Measurements from ENCODE around the gene MAGI3.

Gene MAGI3

GRCh38 chr1:113660088-113660487 is 269.8 kb downstream of the MAGI3 start:
- no peak for DNase-seq

- no peak for DNase-seq
These were observed 271.8 kb downstream of the MAGI3 start for GRCh38 chr1:113662101-113662500.

DNA sequence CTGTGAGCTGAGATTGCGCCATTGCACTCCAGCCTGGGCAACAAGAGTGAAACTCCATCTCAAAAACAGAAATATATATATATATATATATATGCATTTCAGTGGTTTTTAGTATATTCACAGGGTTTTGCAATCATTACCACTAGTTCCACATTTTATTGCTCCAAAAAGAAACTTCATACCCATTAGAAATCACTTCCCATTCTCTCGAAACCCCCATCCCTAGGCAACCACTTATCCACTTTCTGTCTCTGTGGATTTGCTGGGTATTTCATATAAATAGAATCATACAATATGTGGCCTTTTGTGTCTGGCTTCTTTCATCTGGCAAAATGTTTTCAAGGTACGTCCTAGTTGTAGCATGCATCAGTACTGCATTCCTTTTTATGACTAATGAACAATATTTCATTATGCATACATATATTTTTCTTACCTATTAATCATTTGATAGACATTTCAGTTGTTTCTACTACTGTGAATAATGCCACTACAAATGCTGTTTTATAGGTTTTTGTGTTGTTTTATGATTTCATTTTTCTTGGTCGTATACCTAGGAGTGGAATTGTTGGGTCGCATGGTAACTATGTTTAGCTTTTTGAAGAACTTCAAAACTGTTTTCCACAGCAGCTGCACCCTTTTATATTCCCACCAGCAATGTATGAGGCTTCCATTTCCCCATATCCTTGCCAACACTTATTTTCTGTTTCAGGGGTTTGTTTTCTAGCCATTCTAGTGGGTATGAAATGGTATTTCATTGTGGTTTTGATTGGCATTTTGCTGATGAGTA is 273.0 kb downstream of the MAGI3 start:
- DNase-seq = no peak

- DNase-seq = no peak
These were observed 274.8 kb downstream of the MAGI3 start for GRCh38 chr1:113665071-113665470.

DNA sequence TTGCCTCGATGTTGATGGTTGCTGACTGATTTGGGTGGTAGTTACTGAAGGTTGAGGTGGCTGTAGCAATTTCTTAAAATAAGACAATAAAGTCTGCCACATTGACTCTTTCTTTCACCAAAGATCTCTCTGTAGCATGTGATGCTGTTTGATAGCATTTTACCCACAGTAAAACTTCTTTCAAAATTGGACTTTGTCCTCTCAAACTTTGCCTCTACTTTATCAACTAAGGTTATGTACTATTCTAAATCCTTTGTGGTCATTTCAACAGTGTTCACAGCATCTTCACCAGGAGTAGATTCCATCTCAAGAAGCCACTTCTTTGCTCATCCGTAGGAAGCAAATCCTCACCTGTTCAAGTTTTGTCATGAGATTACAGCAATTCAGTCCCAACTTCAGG is 275.8 kb downstream of the MAGI3 start:
- no peak for DNase-seq

DNA sequence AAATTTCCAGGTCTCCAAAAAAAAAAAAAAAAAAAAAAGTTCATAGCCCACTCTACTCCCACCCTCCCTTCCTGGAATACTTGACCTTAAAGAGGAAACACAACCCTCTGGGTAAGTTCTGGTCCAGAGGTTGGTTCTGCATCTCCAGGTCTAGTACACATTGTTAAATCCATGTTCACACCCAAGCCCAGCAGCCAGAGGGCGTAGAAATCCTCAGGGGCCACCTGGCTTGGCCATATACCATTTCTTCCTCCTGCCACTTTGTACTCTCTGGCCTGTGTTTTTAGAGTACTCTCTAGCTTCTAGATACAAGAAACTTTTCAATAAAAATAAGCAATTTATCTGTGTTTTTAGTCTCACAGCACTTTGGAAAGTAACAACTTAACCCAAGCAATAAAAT is 279.7 kb downstream of the MAGI3 start:
- DNase-seq = no peak

DNA sequence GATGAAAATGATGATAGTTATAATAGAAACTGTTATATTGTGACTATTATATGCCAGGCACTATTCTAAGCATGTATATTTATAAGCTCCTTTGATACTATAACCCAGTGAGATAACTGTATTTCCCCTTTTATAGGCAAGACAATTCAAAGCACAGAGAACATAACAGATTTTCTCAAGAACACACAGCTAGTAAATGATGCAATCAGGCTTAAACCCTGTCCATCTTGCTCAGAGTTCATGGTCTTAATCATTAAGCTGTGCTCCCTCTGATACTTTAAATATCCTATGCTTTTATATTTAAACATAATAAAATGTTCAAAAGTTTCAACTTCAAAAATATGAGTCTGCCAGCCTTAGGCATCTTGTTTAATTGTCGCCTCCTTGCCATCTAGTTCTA is 280.3 kb downstream of the MAGI3 start:
- DNase-seq = no peak

DNA sequence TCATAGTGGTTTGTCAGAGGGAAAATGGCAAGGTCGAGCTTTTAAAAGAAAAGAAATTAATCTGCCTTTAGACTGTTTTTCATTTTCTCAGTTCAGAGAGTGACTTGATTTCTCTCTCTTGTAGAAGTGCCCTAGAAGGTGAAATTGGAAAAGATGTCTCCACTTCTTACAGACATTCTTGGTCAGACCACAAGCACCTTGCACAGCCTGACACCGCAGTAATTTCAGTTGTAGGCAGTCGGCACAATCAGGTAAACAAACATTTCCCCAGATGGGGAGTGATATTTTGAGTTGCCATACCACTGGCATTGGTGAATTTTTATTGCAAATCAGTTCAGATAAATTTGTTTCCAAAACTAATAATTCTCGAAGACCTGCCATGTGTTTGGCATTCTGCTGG is 282.2 kb downstream of the MAGI3 start:
- DNase-seq = no peak

DNA sequence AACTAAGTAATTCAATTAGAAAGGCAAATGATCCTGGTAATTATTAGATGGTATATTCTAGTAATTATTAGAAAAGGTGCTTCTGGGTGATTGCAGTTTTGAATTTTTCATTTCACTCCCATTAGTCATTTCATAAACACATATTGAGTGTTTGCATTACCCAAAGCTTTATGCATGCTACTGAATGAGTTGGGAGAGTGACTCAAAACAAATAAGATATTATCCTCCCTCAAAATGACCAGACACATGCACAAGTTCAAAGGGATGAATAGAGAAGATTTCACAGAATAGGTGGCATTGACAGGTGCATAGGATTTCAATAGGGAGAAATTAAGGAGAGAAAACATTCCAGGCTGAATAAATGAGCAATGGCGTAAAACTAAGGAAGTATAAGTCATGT is 284.3 kb downstream of the MAGI3 start:
- DNase-seq = no peak

DNA sequence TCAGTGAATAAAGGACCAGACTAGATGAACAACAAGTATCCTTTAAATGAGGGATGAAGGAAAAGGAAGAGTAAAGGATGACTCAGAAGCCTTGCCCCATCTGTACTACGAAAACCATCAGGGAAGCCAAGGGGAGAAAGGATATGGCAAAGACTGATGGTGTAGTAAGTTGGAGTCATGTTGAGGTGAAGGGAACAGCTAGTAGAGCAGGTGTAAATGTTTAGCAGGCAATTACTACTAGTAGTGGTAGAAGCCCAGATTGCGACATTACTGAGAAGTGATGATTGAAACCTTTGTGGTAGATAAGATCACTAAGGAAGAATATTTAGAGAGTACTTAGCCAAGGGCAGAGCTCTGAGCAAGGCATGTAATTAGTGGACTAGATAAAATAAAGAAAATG is 285.0 kb downstream of the MAGI3 start:
- no peak for DNase-seq

GRCh38 chr1:113676524-113676923 is 286.2 kb downstream of the MAGI3 start:
- no peak for DNase-seq

DNA sequence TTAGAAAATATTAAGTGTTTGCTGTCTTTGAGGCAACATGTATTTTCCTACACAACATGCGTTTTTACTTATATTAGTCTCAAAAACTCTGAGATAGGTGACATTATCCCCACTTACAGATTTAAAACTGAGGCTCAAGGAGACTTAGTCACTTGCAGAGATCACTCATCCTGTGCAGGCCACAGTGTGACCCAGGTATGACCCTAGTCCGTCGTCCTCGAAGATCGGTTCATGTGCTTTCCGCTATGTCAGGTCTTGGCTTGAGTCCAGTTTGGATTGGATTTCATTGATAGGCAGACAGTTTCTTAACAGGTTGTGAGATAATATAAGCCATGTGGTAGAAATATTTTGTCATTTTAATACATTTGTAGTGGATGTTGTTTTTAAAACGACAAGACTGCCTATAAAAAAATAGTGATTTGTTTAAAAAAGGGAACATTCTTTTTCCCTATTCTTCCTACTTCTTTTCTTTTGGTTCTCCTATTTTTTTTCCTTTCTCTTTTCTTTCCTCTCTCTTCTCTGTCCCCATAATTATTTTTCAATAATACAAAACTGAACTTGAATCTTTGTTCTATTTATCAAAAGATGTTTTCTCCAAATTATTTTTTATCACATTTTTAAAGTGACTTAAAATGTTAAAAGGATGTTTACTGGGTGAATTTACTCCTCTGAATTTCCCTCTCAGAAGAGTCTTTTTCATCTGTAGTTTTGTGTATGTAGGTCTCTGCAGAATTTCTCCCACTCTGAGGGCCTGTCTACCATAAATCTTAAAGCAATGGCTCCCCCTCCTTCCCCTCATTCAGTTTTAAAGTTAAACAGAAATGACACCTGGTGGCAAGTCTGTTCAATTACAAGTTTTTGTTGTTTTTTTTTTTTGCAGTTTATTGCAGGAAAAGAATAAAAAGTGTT is 287.2 kb downstream of the MAGI3 start:
- peak in 1 of 2 experiments; percentile 8 for DNase-seq

DNA sequence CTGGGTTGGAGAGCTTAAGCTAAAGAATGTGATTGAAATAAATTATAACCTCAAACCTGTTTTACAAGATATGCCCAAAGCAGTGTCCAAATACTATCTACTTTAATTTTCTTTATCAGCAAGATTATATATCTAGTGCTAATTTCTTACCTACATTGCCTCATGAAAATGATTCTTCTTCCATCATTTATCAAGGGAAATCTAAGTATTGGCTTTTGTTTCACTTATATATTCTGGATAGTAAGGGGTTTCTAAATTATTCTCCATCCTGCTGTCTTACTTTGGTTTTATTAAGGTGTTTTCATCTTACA is 287.8 kb downstream of the MAGI3 start:
- DNase-seq = no peak

GRCh38 chr1:113681596-113682337 is 291.5 kb downstream of the MAGI3 start:
- no peak for DNase-seq

- no peak for DNase-seq
These were observed 293.3 kb downstream of the MAGI3 start for GRCh38 chr1:113683384-113684152.

- peak in 1 of 2 experiments; percentile 63 for DNase-seq
These were observed 293.8 kb downstream of the MAGI3 start for GRCh38 chr1:113684153-113684541.

DNA sequence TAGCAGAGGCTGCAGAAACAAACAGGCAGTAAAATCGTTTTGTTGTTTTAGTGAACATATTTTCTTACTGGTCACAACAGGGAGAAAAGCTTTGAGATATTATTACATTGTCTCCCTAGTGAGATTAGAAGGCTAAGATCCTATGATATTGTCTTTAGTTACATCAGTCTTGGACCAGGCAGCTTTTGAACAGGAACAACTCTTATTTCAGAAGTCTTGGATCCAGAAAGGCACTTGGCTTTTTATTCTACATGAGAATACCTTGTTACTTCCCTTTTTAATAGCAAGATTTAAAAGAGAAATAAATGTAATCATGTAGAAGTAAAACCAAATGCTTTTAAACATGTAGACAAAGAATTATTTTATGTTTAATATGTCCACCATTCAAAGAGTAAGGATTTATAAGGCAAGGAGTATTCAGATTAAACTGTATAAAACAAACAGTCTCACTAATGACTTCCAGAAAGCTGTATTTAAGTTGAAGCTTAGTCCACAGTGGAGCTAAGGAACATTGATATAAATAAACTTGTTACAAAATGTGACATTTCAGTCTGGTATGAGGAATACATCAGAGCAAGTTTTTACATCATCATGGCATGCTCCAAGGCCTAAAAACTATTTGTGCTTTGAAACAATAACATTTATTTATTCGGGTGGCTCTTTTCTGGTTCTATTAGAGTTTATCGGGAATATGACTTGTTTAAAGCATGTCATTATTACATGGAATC is 296.7 kb downstream of the MAGI3 start:
- no peak for DNase-seq

DNA sequence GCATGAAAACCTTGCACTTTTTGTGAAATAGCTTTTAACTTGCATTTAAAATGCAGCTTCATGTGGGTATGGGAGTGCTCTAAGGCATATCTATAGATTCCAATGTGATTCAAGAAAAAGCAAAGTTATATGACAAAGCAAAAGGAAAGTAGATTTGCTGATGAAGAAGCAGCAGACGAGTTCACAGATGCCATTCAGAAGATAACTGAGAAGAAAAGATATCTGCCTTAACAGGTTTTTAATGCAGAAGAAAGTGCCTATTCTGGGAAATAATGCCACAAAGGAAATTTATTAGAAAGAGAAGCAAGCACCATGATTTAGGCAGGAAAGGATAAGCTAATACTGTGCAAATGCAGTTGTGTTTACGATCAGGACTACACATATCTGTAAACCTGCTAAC is 300.9 kb downstream of the MAGI3 start:
- DNase-seq = no peak

DNA sequence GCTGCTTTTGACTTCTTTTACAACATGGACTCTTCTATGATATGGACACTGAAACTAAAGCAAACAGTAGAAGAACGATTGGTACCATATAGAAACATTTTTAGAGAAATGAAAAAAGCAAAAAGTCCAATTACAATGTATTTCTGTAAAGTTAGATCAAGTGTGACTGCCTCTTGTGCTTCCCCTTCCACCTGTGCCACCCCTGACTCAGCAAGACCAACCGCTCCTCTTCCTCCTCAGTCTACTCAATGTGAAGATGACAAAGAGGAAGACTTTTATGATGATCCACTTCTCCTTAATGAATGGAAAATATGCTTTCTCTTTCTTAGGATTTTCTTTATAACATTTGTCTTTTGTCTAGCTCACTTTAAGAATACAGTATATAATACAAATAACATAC is 302.0 kb downstream of the MAGI3 start:
- no peak for DNase-seq

- DNase-seq = no peak
These were observed 302.6 kb downstream of the MAGI3 start for GRCh38 chr1:113692824-113693431.

- no peak for DNase-seq
These were observed 304.6 kb downstream of the MAGI3 start for GRCh38 chr1:113694910-113695309.

- no peak for DNase-seq
These were observed 311.1 kb downstream of the MAGI3 start for GRCh38 chr1:113701429-113701828.
